Bronchial epithelial cell (primary cell): ENCODE results near the gene HERC3. TPM values are rescaled to one million over a fixed set of nuclear protein-coding genes. Genes with fewer than 3 reads are reported as not detected.

Source experiments
- DNase-seq: peaks from one replicate; pipeline ENCODE4 v3.0.0-alpha.2; 2010; ENCODE audit warnings: low read depth
- FAIRE-seq: peaks from 2 replicates; lab custom pipeline; 2011; peaks lifted over from hg19 to GRCh38; lab: Jason Lieb, UNC
- H3K27me3 ChIP-seq: 2 replicates; pipeline ENCODE4 v1.5.1; 2011; ENCODE audit warnings: low read length; ENCODE audit not compliant: control insufficient read depth, insufficient read depth
- H3K36me3 ChIP-seq: 2 replicates; pipeline ENCODE4 v1.5.1; 2011; ENCODE audit warnings: low read length; ENCODE audit not compliant: control insufficient read depth, insufficient read depth
- H3K4me3 ChIP-seq: 2 replicates; pipeline ENCODE4 v1.5.1; 2011; ENCODE audit warnings: mild to moderate bottlenecking, low read depth, low read length, control low read depth
- total RNA-seq: library from RNA; depleted of rRNA; stranded (reverse); fragments of >200 nt; gene quantifications from 2 replicates; pipeline ENCODE4 v1.2.1, GENCODE V29; 2014
- TF ChIP-seq, protein P1 (sequence below): IDR thresholded peaks from 2 replicates; pipeline ENCODE4 v1.5.1; 2011; ENCODE audit warnings: mild to moderate bottlenecking, moderate library complexity, low read length, control low read depth, inconsistent platforms; ENCODE audit not compliant: insufficient read depth, severe bottlenecking

The HERC3 gene
- total RNA-seq, 1 donor from 2014 or later, result 25.3 TPM

DNA sequence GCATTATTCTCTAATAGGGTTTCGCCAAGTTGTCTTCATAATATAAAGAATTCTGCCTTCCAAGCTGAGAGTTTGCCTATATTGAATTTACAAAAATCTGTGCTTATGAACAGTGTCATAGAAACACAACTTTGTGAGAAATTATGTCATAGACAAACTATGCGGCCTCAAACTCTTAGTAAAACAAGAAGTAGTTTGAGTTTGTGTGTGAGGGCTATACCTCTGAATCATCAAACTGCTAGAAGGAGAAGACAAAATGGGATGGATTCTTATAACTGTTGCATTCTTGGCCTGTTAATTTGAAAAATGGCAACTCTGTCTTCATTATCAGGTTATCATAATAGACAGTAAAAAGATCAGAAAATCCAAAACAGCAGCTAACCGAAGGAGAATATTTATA is 151.4 kb downstream of the HERC3 start:
- no peaks in the 10 kb centered on the region for H3K27me3 ChIP-seq
- FAIRE-seq (no peak), DNase-seq (peak; percentile 29)
- H3K4me3 ChIP-seq, result no peak overlapping the region
- peaks cover 10% of the 10 kb centered on the region for H3K36me3 ChIP-seq
- TF ChIP-seq, protein P1, sequence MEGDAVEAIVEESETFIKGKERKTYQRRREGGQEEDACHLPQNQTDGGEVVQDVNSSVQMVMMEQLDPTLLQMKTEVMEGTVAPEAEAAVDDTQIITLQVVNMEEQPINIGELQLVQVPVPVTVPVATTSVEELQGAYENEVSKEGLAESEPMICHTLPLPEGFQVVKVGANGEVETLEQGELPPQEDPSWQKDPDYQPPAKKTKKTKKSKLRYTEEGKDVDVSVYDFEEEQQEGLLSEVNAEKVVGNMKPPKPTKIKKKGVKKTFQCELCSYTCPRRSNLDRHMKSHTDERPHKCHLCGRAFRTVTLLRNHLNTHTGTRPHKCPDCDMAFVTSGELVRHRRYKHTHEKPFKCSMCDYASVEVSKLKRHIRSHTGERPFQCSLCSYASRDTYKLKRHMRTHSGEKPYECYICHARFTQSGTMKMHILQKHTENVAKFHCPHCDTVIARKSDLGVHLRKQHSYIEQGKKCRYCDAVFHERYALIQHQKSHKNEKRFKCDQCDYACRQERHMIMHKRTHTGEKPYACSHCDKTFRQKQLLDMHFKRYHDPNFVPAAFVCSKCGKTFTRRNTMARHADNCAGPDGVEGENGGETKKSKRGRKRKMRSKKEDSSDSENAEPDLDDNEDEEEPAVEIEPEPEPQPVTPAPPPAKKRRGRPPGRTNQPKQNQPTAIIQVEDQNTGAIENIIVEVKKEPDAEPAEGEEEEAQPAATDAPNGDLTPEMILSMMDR, result no peak

DNA sequence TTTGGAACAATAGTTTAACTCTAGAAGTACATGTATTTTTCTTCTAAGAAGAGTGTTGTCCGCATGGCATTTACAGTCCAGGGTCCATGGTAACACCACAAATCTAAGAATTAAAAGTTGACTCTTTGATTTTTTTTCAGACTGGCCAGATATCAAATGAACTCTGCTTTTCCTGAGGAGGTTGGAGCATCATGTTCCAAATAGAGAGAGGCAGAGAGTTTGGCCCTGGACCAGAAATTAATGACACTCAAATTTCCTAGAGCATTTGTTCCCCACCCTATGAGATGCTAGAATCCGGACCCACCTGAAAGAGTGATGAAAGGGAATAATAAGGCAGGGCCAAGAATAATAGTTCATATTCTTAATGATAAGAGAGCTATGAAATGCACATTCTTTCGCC is 152.3 kb downstream of the HERC3 start:
- FAIRE-seq (no peak), DNase-seq (no peak)
- Histone ChIP-seq H3K27me3 (no peaks in the 10 kb centered on the region), H3K36me3 (peaks cover 13% of the 10 kb centered on the region), H3K4me3 (no peak overlapping the region)
- TF ChIP-seq, protein P1, result no peak

DNA sequence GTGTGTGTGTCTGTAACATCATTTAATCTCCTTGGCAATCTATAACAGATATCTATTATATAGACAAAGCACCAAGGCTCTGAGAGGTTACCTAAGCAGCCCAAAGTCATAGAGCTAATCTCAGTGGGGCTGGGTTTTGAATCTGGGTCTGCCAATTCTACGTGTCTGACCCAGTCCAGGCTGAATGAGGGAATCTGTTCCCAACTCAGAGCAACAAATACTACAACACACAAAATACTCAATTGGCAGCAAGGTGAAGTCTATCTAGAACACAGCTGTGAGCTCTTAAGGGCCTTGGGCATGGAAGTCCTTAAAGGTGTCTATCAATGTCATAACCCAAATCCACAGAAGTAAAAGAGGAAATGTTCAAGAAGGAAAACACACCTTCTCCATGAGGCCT is 152.9 kb downstream of the HERC3 start:
- FAIRE-seq (no peak), DNase-seq (no peak)
- TF ChIP-seq, protein P1, result no peak
- Histone ChIP-seq H3K27me3 (no peaks in the 10 kb centered on the region), H3K36me3 (peaks cover 18% of the 10 kb centered on the region), H3K4me3 (no peak overlapping the region)

DNA sequence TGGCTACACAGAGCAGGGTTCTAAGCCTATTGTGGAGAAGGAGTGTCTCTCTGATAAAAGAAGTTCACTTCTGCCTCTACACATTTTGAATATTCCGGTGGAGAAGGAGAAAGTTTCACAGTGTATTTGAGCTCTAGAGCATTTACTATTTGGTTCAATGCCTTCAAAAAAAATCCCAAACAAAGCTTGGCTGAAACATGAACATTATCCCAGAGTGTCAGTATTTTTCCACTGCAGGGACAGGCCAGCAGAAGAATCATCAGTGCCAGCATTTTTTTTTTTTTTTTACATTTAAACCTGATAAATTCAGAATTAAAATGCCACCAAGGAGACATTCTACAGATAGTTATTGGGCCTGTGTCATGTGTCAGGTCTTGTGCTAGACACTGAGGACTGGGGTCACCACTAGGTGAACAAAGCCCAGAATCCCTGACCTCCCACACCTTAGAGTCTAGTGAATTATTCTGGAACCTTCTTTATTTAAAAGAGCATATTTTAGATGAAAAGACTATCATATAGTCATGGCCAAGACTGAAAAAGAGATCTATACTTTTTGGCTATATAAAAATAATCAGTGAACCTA is 153.4 kb downstream of the HERC3 start:
- Histone ChIP-seq H3K4me3 (no peak overlapping the region), H3K36me3 (peaks cover 21% of the 10 kb centered on the region), H3K27me3 (no peaks in the 10 kb centered on the region)
- TF ChIP-seq, protein P1, result no peak
- DNase-seq (no peak), FAIRE-seq (no peak)

DNA sequence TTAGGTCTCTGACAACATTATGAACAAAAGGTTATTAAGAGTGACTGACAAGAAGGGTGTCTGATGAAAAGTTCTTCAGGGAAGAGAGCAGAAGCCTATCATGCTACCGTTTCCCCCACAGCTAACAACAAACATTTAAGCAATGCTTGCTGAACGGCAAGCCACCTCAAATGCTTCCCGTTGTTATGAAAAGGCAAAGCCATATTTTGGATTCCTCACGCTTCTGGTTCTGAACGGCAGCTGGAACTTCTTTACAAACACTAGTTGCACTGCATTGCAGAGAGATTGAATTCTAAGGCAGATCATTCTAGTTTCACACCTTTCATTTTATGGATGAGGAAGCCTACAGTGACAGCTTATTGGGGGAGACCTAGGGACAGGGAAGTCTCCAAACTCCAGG is 153.9 kb downstream of the HERC3 start:
- Histone ChIP-seq H3K36me3 (peaks cover 21% of the 10 kb centered on the region), H3K4me3 (no peak overlapping the region), H3K27me3 (no peaks in the 10 kb centered on the region)
- DNase-seq (no peak), FAIRE-seq (no peak)
- TF ChIP-seq, protein P1, result no peak

DNA sequence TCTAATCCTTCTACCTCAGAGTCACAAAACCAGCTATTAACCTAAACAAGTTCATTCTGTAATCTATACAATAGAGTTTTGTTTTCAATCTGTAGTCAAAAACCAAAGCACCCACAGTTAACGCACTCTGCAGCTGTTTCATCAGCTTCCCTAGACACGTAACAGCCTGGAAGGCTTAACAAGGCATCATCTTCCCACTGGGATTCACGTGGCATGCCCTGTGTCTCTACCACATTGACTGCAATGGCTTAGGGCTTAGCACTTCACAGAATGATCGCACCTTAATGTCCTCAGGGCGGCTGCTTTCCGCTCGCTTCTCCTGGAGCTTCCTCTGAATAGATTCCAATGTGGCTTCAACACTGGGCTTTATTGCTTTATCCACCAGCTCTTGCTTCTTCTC is 155.1 kb downstream of the HERC3 start:
- TF ChIP-seq, protein P1, result no peak
- no peak for FAIRE-seq

More for the DNA sequence above, 155.1 kb downstream of the HERC3 start:
- H3K36me3 ChIP-seq, result peaks cover 21% of the 10 kb centered on the region
- H3K27me3 ChIP-seq, result no peaks in the 10 kb centered on the region
- H3K4me3 ChIP-seq, result no peak overlapping the region
- no peak for DNase-seq
